Lower lobe of right lung (tissue), 2 donors: ENCODE measurements around the gene NLRP8. TPM values are rescaled to one million over a fixed set of nuclear protein-coding genes. Genes with fewer than 3 reads are reported as not detected.

ENCODE experiments used
- ATAC-seq, 2 donors: fragments of 200-7000 bp; cut with Tn5 transposase; one replicate each; pipeline ENCODE4 v1.9.1; 2020 to 2022; ENCODE audit warnings: mild to moderate bottlenecking in 2 of 2, moderate library complexity in 2 of 2
- DNase-seq: peaks from one replicate; pipeline ENCODE4 v3.0.0-alpha.2; 2020
- H3K27ac ChIP-seq: fragments of 200-600 bp; one replicate; pipeline ENCODE4 v1.8.0; 2022
- H3K27me3 ChIP-seq: fragments of 200-600 bp; one replicate; pipeline ENCODE4 v1.8.0; 2022; ENCODE audit warnings: low read depth
- H3K36me3 ChIP-seq: fragments of 200-600 bp; one replicate; pipeline ENCODE4 v1.8.0; 2022; ENCODE audit warnings: mild to moderate bottlenecking
- H3K4me1 ChIP-seq: fragments of 200-600 bp; one replicate; pipeline ENCODE4 v1.8.0; 2022
- H3K4me3 ChIP-seq: fragments of 200-600 bp; one replicate; pipeline ENCODE4 v1.8.0; 2022; ENCODE audit warnings: mild to moderate bottlenecking
- H3K9me3 ChIP-seq: fragments of 200-600 bp; one replicate; pipeline ENCODE4 v1.8.0; 2022
- CTCF ChIP-seq: fragments of 200-600 bp; IDR thresholded peaks from one replicate; pipeline ENCODE4 v1.8.0; 2022; ENCODE audit warnings: antibody characterized with exemption, mild to moderate bottlenecking
- intact Hi-C: fragments of 100-400 bp; cut with DNase I; formaldehyde crosslinking; loops from one replicate; pipeline ENCODE4 v1.11.0; 2022
- total RNA-seq: library from RNA; stranded (reverse); fragmentation: NEBNext Ultra II Directional; extraction: Animal tissue kit (Norgen Biotek cat#: 25700); gene quantifications from one replicate; pipeline ENCODE4 v1.2.1, GENCODE V29; 2021
- donor health status: DM: no; HTN: yes; CAD: no; lungs with severe emphysema.

Gene NLRP8
- total RNA-seq, 1 donor from 2014 or later = not detected

DNA sequence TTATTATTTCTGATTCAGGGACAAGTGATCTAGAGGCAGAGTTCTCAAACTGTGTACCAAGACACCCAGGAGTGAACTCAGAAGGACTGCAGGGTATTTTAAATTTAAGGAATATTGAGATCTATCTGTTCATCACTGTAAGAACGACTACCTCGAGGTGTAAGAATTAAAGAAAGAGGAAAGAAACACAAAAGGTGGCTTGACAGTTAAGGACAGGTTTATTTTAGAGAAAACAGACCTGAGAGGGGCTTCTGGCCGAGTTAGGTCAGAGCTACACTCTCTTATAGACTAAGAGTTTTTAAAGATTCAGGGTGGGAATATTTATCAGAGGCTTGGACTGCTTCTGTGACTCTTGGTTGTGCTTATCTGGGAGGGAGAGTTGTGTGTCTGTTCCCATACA, 26.4 kb downstream of the NLRP8 start:
- DNase-seq = no peak
- TF ChIP-seq CTCF = no peak
- no peaks in the 10 kb centered on the region for H3K36me3 ChIP-seq
- no peaks in the 10 kb centered on the region for H3K9me3 ChIP-seq
- ATAC-seq = no peak
- H3K27ac ChIP-seq = no peak overlapping the region
- intact Hi-C loops = no loop called here
- H3K4me3 ChIP-seq = no peak overlapping the region
- H3K27me3 ChIP-seq = no peaks in the 10 kb centered on the region
- H3K4me1 ChIP-seq = no peaks in the 10 kb centered on the region

DNA sequence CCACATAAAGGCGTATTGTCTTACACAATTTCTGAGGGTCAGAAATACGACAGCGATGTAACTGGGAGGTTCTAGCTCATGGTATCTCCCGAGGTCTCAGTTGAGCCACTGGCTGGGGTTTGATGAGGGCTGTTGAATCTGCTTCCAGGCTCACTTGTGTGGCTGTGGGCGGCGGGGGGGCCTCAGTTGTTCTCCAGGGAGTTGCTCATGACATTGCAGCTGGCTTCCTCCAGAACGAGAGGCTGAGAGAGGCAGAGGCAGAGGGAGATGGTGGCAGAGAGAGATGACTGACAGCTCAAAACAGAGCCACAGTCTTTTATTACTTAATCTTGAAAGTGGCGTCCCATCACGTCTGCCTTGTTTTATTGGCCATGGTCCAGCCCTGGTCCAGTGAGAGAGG, 32.8 kb downstream of the NLRP8 start:
- Histone ChIP-seq H3K27me3 (peaks cover 7% of the 10 kb centered on the region), H3K27ac (no peak overlapping the region), H3K9me3 (no peaks in the 10 kb centered on the region), H3K36me3 (no peaks in the 10 kb centered on the region), H3K4me1 (no peaks in the 10 kb centered on the region), H3K4me3 (no peak overlapping the region)
- TF ChIP-seq CTCF = no peak
- DNase-seq = no peak
- ATAC-seq = no peak
- intact Hi-C loops = no loop called here

GRCh38 chr19:55985254-55985653, 37.6 kb downstream of the NLRP8 start:
- TF ChIP-seq CTCF = no peak
- Histone ChIP-seq H3K36me3 (no peaks in the 10 kb centered on the region), H3K9me3 (no peaks in the 10 kb centered on the region), H3K4me1 (no peaks in the 10 kb centered on the region), H3K4me3 (no peak overlapping the region), H3K27ac (no peak overlapping the region), H3K27me3 (peaks cover 7% of the 10 kb centered on the region)
- intact Hi-C loops = no loop called here
- DNase-seq (no peak), ATAC-seq (no peak)

DNA sequence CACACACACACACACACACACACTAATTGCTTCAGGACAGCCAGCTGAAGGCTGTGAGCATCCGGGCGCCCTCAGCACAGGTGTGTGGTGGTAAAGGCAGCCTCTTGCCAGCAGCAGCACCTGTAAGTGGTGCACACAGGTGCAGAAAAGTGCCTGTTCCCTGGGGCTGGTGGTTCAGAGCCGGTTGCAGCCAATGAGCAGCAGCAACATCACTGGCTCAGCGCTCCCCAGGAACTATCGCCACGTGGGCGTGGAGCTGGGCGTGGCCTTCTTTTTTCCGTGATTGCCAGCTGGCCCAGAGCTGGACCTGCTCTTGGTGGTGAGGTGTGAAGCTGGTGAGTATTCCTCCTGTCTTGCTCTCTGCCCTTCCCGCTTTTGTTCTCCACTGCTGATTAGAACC, 38.9 kb downstream of the NLRP8 start, which contains the start of gene NLRP5:
Gene NLRP5, plus strand, starts transcription at position 289 of the 400 bp plus-strand sequence.
- Histone ChIP-seq H3K27ac (no peak within 1 kb of the TSS), H3K36me3 (no peaks in the 10 kb centered on the region), H3K9me3 (no peaks in the 10 kb centered on the region), H3K4me1 (no peaks in the 10 kb centered on the region), H3K4me3 (no peak within 1 kb of the TSS), H3K27me3 (no peaks in the 10 kb centered on the region)
- TF ChIP-seq CTCF = no peak
- no peak for ATAC-seq
- no peak for DNase-seq
- intact Hi-C loops = no loop called here

GRCh38 chr19:55990831-55991230, 43.2 kb downstream of the NLRP8 start:
- TF ChIP-seq CTCF = no peak
- no peaks in the 10 kb centered on the region for H3K36me3 ChIP-seq
- intact Hi-C loops = no loop called here
- H3K4me3 ChIP-seq = no peak overlapping the region
- no peak for ATAC-seq
- H3K27me3 ChIP-seq = no peaks in the 10 kb centered on the region
- no peaks in the 10 kb centered on the region for H3K9me3 ChIP-seq
- H3K27ac ChIP-seq = no peak overlapping the region
- H3K4me1 ChIP-seq = no peaks in the 10 kb centered on the region
- DNase-seq = no peak

GRCh38 chr19:55993492-55993891, 45.9 kb downstream of the NLRP8 start:
- TF ChIP-seq CTCF = no peak
- Histone ChIP-seq H3K4me3 (no peak overlapping the region), H3K4me1 (no peaks in the 10 kb centered on the region), H3K9me3 (no peaks in the 10 kb centered on the region), H3K36me3 (no peaks in the 10 kb centered on the region), H3K27ac (no peak overlapping the region), H3K27me3 (no peaks in the 10 kb centered on the region)
- intact Hi-C loops = no loop called here
- ATAC-seq = no peak
- DNase-seq = no peak
